Transverse colon (tissue), 4 donors: ENCODE data around the gene ELAVL2.

ENCODE experiments used
- CTCF ChIP-seq, 5 experiments: fragments of 200-600 bp in 3 of 5; fragments of 450-650 bp in 2 of 5; sonication (generic) in 3 of 5; IDR thresholded peaks; 1 replicate in 2 of 5; 2 replicates in 3 of 5; pipeline ENCODE4 v1.5.1; 2016 to 2017; ENCODE audit warnings: antibody characterized with exemption in 5 of 5, inconsistent platforms in 3 of 5, mild to moderate bottlenecking in 2 of 5, moderate library complexity in 1 of 5
- EP300 ChIP-seq: sonication (generic); formaldehyde crosslinking; IDR thresholded peaks from one replicate; pipeline ENCODE4 v1.6.1; 2017; ENCODE audit warnings: antibody characterized with exemption, low read depth
- POLR2A ChIP-seq: fragments of 450-650 bp; IDR thresholded peaks from one replicate; pipeline ENCODE4 v1.6.1; 2016; ENCODE audit warnings: antibody characterized with exemption, mild to moderate bottlenecking, moderate library complexity
- POLR2AphosphoS5 ChIP-seq, 3 donors: sonication (generic); formaldehyde crosslinking; IDR thresholded peaks; one replicate each; pipeline ENCODE4 v1.6.1; 2016; ENCODE audit warnings: antibody characterized with exemption in 3 of 3

- no peak for TF ChIP-seq CTCF (IDR thresholded peaks at IDR 0.05)
- no peak for TF ChIP-seq POLR2A
- TF ChIP-seq POLR2AphosphoS5 (IDR thresholded peaks at IDR 0.05): no peak
- no peak for TF ChIP-seq EP300
Measured at GRCh38 chr9:23772385-23772783, 53.7 kb downstream of the ELAVL2 start.
